ENCODE results near the gene PMEPA1.

GRCh38 chr20:57701651-57702050, 8.2 kb downstream of the PMEPA1 start:
- no peak for TF ChIP-seq GABPA (IDR thresholded peaks at IDR 0.05 in 1 of 2, conservative IDR thresholded peaks at IDR 0.05 in 1 of 2)
- no peak for TF ChIP-seq CTCF (IDR thresholded peaks at IDR 0.05; ENCODE audit: low read depth, low read length, missing input control)
- TF ChIP-seq ZBTB33 (IDR thresholded peaks at IDR 0.05): no peak
- TF ChIP-seq TAF1 (conservative IDR thresholded peaks at IDR 0.05): no peak
- no peak for TF ChIP-seq YY1 (IDR thresholded peaks at IDR 0.05)
- no peak for TF ChIP-seq JUND (IDR thresholded peaks at IDR 0.05)
- TF ChIP-seq RAD21 (IDR thresholded peaks at IDR 0.05): no peak
- TF ChIP-seq REST (IDR thresholded peaks at IDR 0.05): no peak
- no peak for TF ChIP-seq MAX (IDR thresholded peaks at IDR 0.05)
- no peak for TF ChIP-seq SP1 (IDR thresholded peaks at IDR 0.05)
- no peak for TF ChIP-seq FOXA1 (IDR thresholded peaks at IDR 0.05)
